ENCODE measurements around the gene ANTXR1. TPM values are rescaled to one million over a fixed set of nuclear protein-coding genes. Genes with fewer than 3 reads are reported as not detected.
A peak's percentile ranks its signal among the peaks of the same experiment; 100 is the strongest.

ANTXR1 gene
- total and polyA plus RNA-seq, 2 of the 8 experiments (the other 6 are each of a cell fraction or from before 2014, with no cell fraction given): 15.8 to 44.3 TPM

- TF ChIP-seq TCF12 (IDR thresholded peaks at IDR 0.05; ENCODE audit: low read depth, low read length) (no peak), CHD2 (IDR thresholded peaks at IDR 0.05; ENCODE audit: low read length) (no peak), BRCA1 (IDR thresholded peaks at IDR 0.05; ENCODE audit: low read depth, low read length) (no peak), BCL11A (IDR thresholded peaks at IDR 0.05; ENCODE audit: low read depth in 2 of 2, low read length in 2 of 2) (no peak), MAX (IDR thresholded peaks at IDR 0.05) (0 out of 2 replicates have a peak, but pooled peaks have one; percentile 33), KDM4A (IDR thresholded peaks at IDR 0.05; ENCODE audit: low read depth, low read length, severe bottlenecking) (peak; percentile 99), EP300 (IDR thresholded peaks at IDR 0.05; ENCODE audit: borderline replicate concordance in 1 of 2, low read depth in 2 of 2, low read length in 2 of 2) (no peak), SIN3A (conservative IDR thresholded peaks at IDR 0.05 in 1 of 2, IDR thresholded peaks at IDR 0.05 in 1 of 2; ENCODE audit: low read depth in 1 of 2, low read length in 2 of 2) (no peak), PHF8 (conservative IDR thresholded peaks at IDR 0.05; ENCODE audit: low read depth, low read length) (peak; percentile 71), CHD1 (IDR thresholded peaks at IDR 0.05; ENCODE audit: low read depth, low read length) (no peak), CBX8 (IDR thresholded peaks at IDR 0.05; ENCODE audit: borderline replicate concordance, low read depth, low read length) (no peak), SP1 (IDR thresholded peaks at IDR 0.05; ENCODE audit: low read depth, low read length) (no peak), HDAC2 (IDR thresholded peaks at IDR 0.05; ENCODE audit: borderline replicate concordance in 1 of 2, low read depth in 2 of 2, low read length in 2 of 2) (peak in 1 of 2 experiments; percentile 27; a peak in 1 of 4 replicates), KDM1A (IDR thresholded peaks at IDR 0.05; ENCODE audit: borderline replicate concordance, low read length) (no peak), POLR2AphosphoS5 (IDR thresholded peaks at IDR 0.05; ENCODE audit: low read depth, low read length) (no peak; the same call in 1 of the 2 replicates), SAP30 (IDR thresholded peaks at IDR 0.05; ENCODE audit: insufficient read depth, insufficient replicate concordance, low read length) (no peak)
- TF ChIP-seq, protein P1, sequence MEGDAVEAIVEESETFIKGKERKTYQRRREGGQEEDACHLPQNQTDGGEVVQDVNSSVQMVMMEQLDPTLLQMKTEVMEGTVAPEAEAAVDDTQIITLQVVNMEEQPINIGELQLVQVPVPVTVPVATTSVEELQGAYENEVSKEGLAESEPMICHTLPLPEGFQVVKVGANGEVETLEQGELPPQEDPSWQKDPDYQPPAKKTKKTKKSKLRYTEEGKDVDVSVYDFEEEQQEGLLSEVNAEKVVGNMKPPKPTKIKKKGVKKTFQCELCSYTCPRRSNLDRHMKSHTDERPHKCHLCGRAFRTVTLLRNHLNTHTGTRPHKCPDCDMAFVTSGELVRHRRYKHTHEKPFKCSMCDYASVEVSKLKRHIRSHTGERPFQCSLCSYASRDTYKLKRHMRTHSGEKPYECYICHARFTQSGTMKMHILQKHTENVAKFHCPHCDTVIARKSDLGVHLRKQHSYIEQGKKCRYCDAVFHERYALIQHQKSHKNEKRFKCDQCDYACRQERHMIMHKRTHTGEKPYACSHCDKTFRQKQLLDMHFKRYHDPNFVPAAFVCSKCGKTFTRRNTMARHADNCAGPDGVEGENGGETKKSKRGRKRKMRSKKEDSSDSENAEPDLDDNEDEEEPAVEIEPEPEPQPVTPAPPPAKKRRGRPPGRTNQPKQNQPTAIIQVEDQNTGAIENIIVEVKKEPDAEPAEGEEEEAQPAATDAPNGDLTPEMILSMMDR (IDR thresholded peaks at IDR 0.05; ENCODE audit: control extremely low read depth in 1 of 3, insufficient read depth in 1 of 3, low read depth in 1 of 3, low read length in 3 of 3): no peak; a peak in 1 of 4 replicates
- TF ChIP-seq, protein P2, sequence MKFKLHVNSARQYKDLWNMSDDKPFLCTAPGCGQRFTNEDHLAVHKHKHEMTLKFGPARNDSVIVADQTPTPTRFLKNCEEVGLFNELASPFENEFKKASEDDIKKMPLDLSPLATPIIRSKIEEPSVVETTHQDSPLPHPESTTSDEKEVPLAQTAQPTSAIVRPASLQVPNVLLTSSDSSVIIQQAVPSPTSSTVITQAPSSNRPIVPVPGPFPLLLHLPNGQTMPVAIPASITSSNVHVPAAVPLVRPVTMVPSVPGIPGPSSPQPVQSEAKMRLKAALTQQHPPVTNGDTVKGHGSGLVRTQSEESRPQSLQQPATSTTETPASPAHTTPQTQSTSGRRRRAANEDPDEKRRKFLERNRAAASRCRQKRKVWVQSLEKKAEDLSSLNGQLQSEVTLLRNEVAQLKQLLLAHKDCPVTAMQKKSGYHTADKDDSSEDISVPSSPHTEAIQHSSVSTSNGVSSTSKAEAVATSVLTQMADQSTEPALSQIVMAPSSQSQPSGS (IDR thresholded peaks at IDR 0.05; ENCODE audit: low read length): no peak
Measured at GRCh38 chr2:69013142-69013839, at the start of gene ANTXR1 (continued).

Data from H1 (cell line).